Fibroblast of lung (primary cell): ENCODE measurements around the gene DEF6. TPM values are rescaled to one million over a fixed set of nuclear protein-coding genes. Genes with fewer than 3 reads are reported as not detected.

Source experiments
- DNase-seq, 2 donors: peaks; one replicate each; pipeline versions ENCODE4 v3.0.0 to v3.0.0-alpha.2; 2010; ENCODE audit warnings: low read depth in 2 of 2
- H2AFZ ChIP-seq: 2 replicates; pipeline ENCODE4 v1.5.1; 2012; ENCODE audit warnings: low read length, control low read depth, inconsistent platforms
- H3K27ac ChIP-seq: 2 replicates; pipeline ENCODE4 v1.5.1; 2011; ENCODE audit warnings: low read length, control low read depth; ENCODE audit not compliant: insufficient read depth
- H3K27me3 ChIP-seq: 2 replicates; pipeline ENCODE4 v1.5.1; 2011; ENCODE audit warnings: mild to moderate bottlenecking, low read length; ENCODE audit not compliant: control insufficient read depth, insufficient read depth
- H3K36me3 ChIP-seq: 2 replicates; pipeline ENCODE4 v1.5.1; 2011; ENCODE audit warnings: low read length; ENCODE audit not compliant: control insufficient read depth, insufficient read depth
- H3K4me1 ChIP-seq: 2 replicates; pipeline ENCODE4 v1.5.1; 2011; ENCODE audit warnings: low read length; ENCODE audit not compliant: control insufficient read depth, insufficient read depth; ENCODE audit errors: extremely low read depth
- H3K4me2 ChIP-seq: 2 replicates; pipeline ENCODE4 v1.5.1; 2011; ENCODE audit warnings: low read length, control low read depth; ENCODE audit not compliant: insufficient read depth; ENCODE audit errors: extremely low read depth
- H3K4me3 ChIP-seq, 4 experiments: fragments of 200-600 bp in 1 of 4; sonication (generic) in 1 of 4; replicated peaks in 1 of 4; 2 replicates each; pipeline ENCODE4 v1.5.1; 2011 to 2016; ENCODE audit warnings: low read length in 4 of 4, low read depth in 3 of 4, mild to moderate bottlenecking in 3 of 4, control low read depth in 2 of 4, inconsistent platforms in 1 of 4, mixed read lengths in 1 of 4; ENCODE audit not compliant: insufficient read depth in 1 of 4; ENCODE audit errors: control extremely low read depth in 1 of 4
- H3K79me2 ChIP-seq: 2 replicates; pipeline ENCODE4 v1.5.1; 2012; ENCODE audit warnings: mild to moderate bottlenecking, low read length, inconsistent platforms; ENCODE audit not compliant: control insufficient read depth, insufficient read depth
- H3K9ac ChIP-seq: 2 replicates; pipeline ENCODE4 v1.5.1; 2011; ENCODE audit warnings: mild to moderate bottlenecking, low read length, control low read depth; ENCODE audit not compliant: insufficient read depth
- H3K9me3 ChIP-seq: 2 replicates; pipeline ENCODE4 v1.5.1; 2012; ENCODE audit warnings: low read depth, low read length; ENCODE audit not compliant: control insufficient read depth, insufficient read depth
- H4K20me1 ChIP-seq: 2 replicates; pipeline ENCODE4 v1.5.1; 2011; ENCODE audit warnings: low read length; ENCODE audit not compliant: control insufficient read depth, insufficient read depth; ENCODE audit errors: extremely low read depth
- CTCF ChIP-seq, 2 donors: IDR thresholded peaks in 1 of 2; conservative IDR thresholded peaks in 1 of 2; 1 replicate in 1 of 2; 2 replicates in 1 of 2; pipeline ENCODE4 v1.5.1; 2011 to 2012; ENCODE audit warnings: low read length in 2 of 2, control low read depth in 1 of 2, inconsistent platforms in 1 of 2, low read depth in 1 of 2, mild to moderate bottlenecking in 1 of 2
- EZH2 ChIP-seq: IDR thresholded peaks from 2 replicates; pipeline ENCODE4 v1.5.1; 2012; ENCODE audit warnings: low read length, control low read depth, mild to moderate bottlenecking; ENCODE audit errors: missing control alignments
- polyA plus RNA-seq, 2 donors: library from polyadenylated mRNA; depleted of rRNA in 1 of 2; stranded (reverse) in 1 of 2; unstranded in 1 of 2; fragments of >200 nt; gene quantifications; 2 replicates each; pipeline ENCODE4 v1.2.1, GENCODE V29; 2011 to 2012; ENCODE audit warnings: missing spikeins in 1 of 2
- total RNA-seq: library from RNA; depleted of rRNA; stranded (reverse); fragments of >200 nt; gene quantifications from 2 replicates; pipeline ENCODE4 v1.2.1, GENCODE V29; 2014

Gene DEF6
- total and polyA plus RNA-seq, 2 donors (not counting 1 experiment from before 2014, with no cell fraction given) = 0.12 to 0.33 TPM

- Histone ChIP-seq H3K4me1 (peaks cover 2% of the 10 kb centered on the region), H3K4me2 (no peak overlapping the region), H2AFZ (no peak overlapping the region), H4K20me1 (no peaks in the 10 kb centered on the region), H3K27me3 (peaks cover 6% of the 10 kb centered on the region), H3K36me3 (no peaks in the 10 kb centered on the region), H3K9me3 (no peaks in the 10 kb centered on the region), H3K9ac (no peak overlapping the region), H3K79me2 (no peaks in the 10 kb centered on the region), H3K27ac (no peak overlapping the region), H3K4me3 (no peak overlapping the region)
- DNase-seq = no peak
- TF ChIP-seq CTCF (conservative IDR thresholded peaks at IDR 0.05 in 1 of 2, IDR thresholded peaks at IDR 0.05 in 1 of 2; ENCODE audit: low read depth in 1 of 2, low read length in 2 of 2) = no peak
- no peak for TF ChIP-seq EZH2
Observed at GRCh38 chr6:35321091-35321490, 23.5 kb downstream of the DEF6 start.

- no peaks in the 10 kb centered on the region for H3K79me2 ChIP-seq
Observed at GRCh38 chr6:35327349-35328027, 29.9 kb downstream of the DEF6 start.

More at GRCh38 chr6:35327349-35328027, 29.9 kb downstream of the DEF6 start:
- no peak for TF ChIP-seq EZH2
- TF ChIP-seq CTCF (conservative IDR thresholded peaks at IDR 0.05 in 1 of 2, IDR thresholded peaks at IDR 0.05 in 1 of 2; ENCODE audit: low read depth in 1 of 2, low read length in 2 of 2) = peak; percentile 83 to 84
- Histone ChIP-seq H3K9ac (no peak overlapping the region), H2AFZ (no peak overlapping the region), H3K27ac (no peak overlapping the region), H3K27me3 (no peaks in the 10 kb centered on the region), H3K9me3 (no peaks in the 10 kb centered on the region), H4K20me1 (no peaks in the 10 kb centered on the region), H3K36me3 (no peaks in the 10 kb centered on the region), H3K4me3 (no peak overlapping the region), H3K4me2 (no peak overlapping the region), H3K4me1 (no peaks in the 10 kb centered on the region)
- peak; percentile 47 to 62 for DNase-seq
